ENCODE results near the gene INCA1.

GRCh38 chr17:4947411-4948165 lies 49.7 kb downstream of the INCA1 start:
- TF ChIP-seq POLR2A (IDR thresholded peaks at IDR 0.05; ENCODE audit: low read length) (no peak), GATA1 (IDR thresholded peaks at IDR 0.05; ENCODE audit: low read depth, low read length) (no peak)

Data from erythroblast (primary cell).